ENCODE measurements around the gene VPS41.

DNA sequence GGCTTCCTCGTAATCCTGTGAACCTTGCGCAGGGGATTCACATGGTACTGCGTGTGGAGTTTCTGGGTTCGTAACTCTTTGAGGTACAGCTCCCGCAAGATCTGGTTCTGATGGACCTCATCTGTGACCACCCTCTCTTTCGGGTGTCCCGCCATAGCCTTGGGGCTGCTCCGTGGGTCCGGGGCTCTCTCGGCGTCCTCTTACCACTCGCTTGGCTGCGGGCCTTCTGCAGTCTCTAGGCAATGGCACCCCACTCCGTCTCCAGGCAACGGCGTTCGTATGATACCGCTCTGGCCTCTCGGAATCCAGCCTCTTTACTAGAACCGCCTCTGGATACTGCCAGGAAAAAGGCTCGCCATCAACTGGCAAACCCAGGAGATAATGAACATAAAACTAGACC is 223.1 kb downstream of the VPS41 start:
- no peak for TF ChIP-seq POLR2A (IDR thresholded peaks at IDR 0.05; ENCODE audit: low read length)
- no peak for TF ChIP-seq GATA1 (IDR thresholded peaks at IDR 0.05; ENCODE audit: low read depth, low read length)

Measured in erythroblast (primary cell).